Neutrophil (primary cell): ENCODE measurements around the gene FLAD1.

Source experiments
- H3K27ac ChIP-seq: fragments of 200-600 bp; sonication (generic); 2 replicates; pipeline ENCODE4 v1.5.1; 2016; ENCODE audit warnings: mild to moderate bottlenecking, moderate library complexity
- H3K27me3 ChIP-seq: fragments of 200-600 bp; sonication (generic); 2 replicates; pipeline ENCODE4 v1.6.0; 2016; ENCODE audit warnings: mild to moderate bottlenecking
- H3K36me3 ChIP-seq: fragments of 200-600 bp; sonication (generic); 2 replicates; pipeline ENCODE4 v1.5.1; 2017
- H3K4me1 ChIP-seq, 2 experiments: fragments of 200-600 bp in 1 of 2; sonication (generic) in 1 of 2; 1 replicate in 1 of 2; 2 replicates in 1 of 2; pipeline versions ENCODE4 v1.5.1 to v1.6.1; 2013 to 2016; ENCODE audit warnings: low read depth in 1 of 2, low read length in 1 of 2, mild to moderate bottlenecking in 1 of 2, moderate library complexity in 1 of 2; ENCODE audit not compliant: control insufficient read depth in 1 of 2, insufficient read depth in 1 of 2
- H3K4me3 ChIP-seq, 2 experiments: fragments of 200-600 bp in 1 of 2; sonication (generic) in 1 of 2; 1 replicate in 1 of 2; 2 replicates in 1 of 2; pipeline ENCODE4 v1.5.1; 2013 to 2016; ENCODE audit warnings: low read depth in 1 of 2, low read length in 1 of 2, mild to moderate bottlenecking in 1 of 2, moderate library complexity in 1 of 2
- H3K9me3 ChIP-seq: fragments of 200-600 bp; sonication (generic); 2 replicates; pipeline ENCODE4 v1.5.1; 2016
- CTCF ChIP-seq: fragments of 200-600 bp; sonication (generic); IDR thresholded peaks from 2 replicates; pipeline ENCODE4 v1.5.1; 2016; ENCODE audit warnings: antibody characterized with exemption

Gene FLAD1

GRCh38 chr1:155015527-155016230 lies 32.5 kb downstream of the FLAD1 start:
- Histone ChIP-seq H3K9me3 (no peaks in the 10 kb centered on the region), H3K27ac (peak overlapping the region; percentile 97), H3K27me3 (no peaks in the 10 kb centered on the region), H3K36me3 (peaks cover 86% of the 10 kb centered on the region), H3K4me1 (peaks cover 68 to 75% of the 10 kb centered on the region in 2 experiments), H3K4me3 (peak overlapping the region in 1 of 2 experiments; percentile 65)
- no peak for TF ChIP-seq CTCF

GRCh38 chr1:155016231-155016831 lies 33.2 kb downstream of the FLAD1 start:
- Histone ChIP-seq H3K27me3 (no peaks in the 10 kb centered on the region), H3K9me3 (no peaks in the 10 kb centered on the region), H3K4me1 (peaks cover 62 to 68% of the 10 kb centered on the region in 2 experiments), H3K27ac (peak overlapping the region; percentile 97), H3K4me3 (peak overlapping the region; percentile 41 to 65), H3K36me3 (peaks cover 81% of the 10 kb centered on the region)
- TF ChIP-seq CTCF = no peak

GRCh38 chr1:155017041-155017945 lies 34.1 kb downstream of the FLAD1 start:
- H3K4me3 ChIP-seq = peak overlapping the region; percentile 41 to 65
- peak; percentile 95 for TF ChIP-seq CTCF
- H3K27ac ChIP-seq = peak overlapping the region; percentile 97
- H3K36me3 ChIP-seq = peaks cover 71% of the 10 kb centered on the region
- H3K4me1 ChIP-seq = peaks cover 52 to 59% of the 10 kb centered on the region in 2 experiments
- H3K9me3 ChIP-seq = no peaks in the 10 kb centered on the region
- H3K27me3 ChIP-seq = no peaks in the 10 kb centered on the region

GRCh38 chr1:155017946-155018316 lies 34.8 kb downstream of the FLAD1 start:
- peaks cover 50 to 58% of the 10 kb centered on the region in 2 experiments for H3K4me1 ChIP-seq
- peaks cover 69% of the 10 kb centered on the region for H3K36me3 ChIP-seq
- H3K9me3 ChIP-seq = no peaks in the 10 kb centered on the region
- H3K27me3 ChIP-seq = no peaks in the 10 kb centered on the region
- no peak for TF ChIP-seq CTCF
- H3K4me3 ChIP-seq = peak overlapping the region; percentile 41 to 65
- H3K27ac ChIP-seq = peak overlapping the region; percentile 97

GRCh38 chr1:155018617-155019348 lies 35.6 kb downstream of the FLAD1 start:
- Histone ChIP-seq H3K27ac (peak overlapping the region; percentile 97), H3K4me3 (no peak overlapping the region), H3K27me3 (no peaks in the 10 kb centered on the region), H3K36me3 (peaks cover 60% of the 10 kb centered on the region), H3K4me1 (peaks cover 45 to 52% of the 10 kb centered on the region in 2 experiments), H3K9me3 (no peaks in the 10 kb centered on the region)
- no peak for TF ChIP-seq CTCF
